NCI-H460 (cell line): ENCODE results near the gene ARSA. TPM values are rescaled to one million over a fixed set of nuclear protein-coding genes. Genes with fewer than 3 reads are reported as not detected.
A peak's percentile ranks its signal among the peaks of the same experiment; 100 is the strongest.
"Not testable (repeated sequence)": the region's sequence is repeated elsewhere in the genome, so short reads cannot be mapped to it uniquely, and the experiment has no call there.

Experiments
- DNase-seq: peaks from one replicate; pipeline ENCODE4 v3.0.0-alpha.2; 2016; ENCODE audit warnings: low read depth; ENCODE audit errors: extremely low read depth
- total RNA-seq: library from RNA; depleted of rRNA; stranded (reverse); fragments of >200 nt; shearing (Covaris generic); gene quantifications from 2 replicates; pipeline ENCODE4 v1.2.3, GENCODE V29; 2014

Gene ARSA
- total RNA-seq, 1 experiment from 2014 or later = 14.0 TPM

DNA sequence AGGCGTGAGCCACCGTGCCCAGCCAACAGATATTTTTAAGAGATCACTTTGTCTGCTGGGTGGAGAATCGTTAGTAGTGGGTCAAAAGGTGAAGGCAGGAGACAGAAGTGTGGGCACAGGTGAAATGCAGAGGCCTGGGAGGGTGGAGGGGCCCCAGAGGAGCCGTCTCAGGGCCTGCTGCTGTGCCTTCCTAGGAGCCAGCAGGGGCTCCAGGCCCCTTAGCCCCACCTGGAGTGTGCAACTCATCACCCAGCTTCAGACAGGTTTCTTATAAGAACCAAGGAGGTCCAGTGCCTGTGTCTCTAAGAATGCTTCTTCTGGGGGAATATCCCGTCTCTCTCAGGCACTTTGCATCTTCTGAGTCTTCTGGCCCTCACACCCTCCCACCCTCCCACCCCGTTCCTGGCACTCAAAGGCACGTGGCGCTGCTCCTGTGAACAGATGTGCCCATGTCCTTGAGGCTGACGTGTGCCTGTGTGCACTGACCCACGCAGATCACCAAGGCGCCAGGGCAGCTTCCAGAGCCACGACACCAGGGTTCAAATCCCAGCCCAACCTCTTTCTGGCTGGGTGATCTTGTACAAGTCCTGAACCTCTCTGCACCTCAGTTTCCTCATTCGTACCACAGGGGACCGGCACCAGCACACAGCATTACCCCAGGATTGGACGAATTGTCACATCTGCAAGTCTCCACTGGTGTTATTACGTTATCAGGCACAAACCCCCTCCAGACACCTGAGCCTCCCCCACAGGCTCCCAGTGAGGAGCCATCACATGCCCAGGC, 3.4 kb downstream of the ARSA start:
- no peak for DNase-seq

DNA sequence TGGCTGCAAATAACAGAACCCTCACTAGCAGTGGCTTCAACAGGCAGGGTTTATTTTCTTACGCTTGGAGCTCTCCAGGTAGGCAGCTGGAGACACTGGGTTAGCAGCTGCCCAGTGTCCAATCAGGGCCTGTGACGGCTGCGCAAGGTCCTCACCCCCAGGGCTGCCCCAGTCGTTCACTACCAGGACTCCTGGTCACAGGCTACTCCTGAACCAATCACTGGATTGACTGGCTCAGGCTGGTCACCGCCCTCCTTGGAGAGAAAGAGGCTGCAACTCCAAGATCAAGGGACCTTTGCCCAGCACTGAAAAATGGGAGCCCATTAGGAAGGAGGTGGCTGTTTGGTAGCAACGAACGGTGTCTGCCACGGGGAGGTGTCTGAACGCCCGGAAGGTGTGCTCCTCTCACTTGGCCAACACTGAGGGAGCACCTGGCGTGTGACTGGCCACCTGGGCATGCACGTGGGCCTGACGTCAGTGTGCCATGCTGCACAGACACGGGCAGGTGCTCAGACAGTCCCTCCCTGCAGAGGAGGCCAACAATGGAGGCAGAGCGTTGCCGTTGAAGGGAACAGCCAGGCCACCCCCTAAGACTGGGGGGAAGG, 5.1 kb downstream of the ARSA start:
- no peak for DNase-seq

DNA sequence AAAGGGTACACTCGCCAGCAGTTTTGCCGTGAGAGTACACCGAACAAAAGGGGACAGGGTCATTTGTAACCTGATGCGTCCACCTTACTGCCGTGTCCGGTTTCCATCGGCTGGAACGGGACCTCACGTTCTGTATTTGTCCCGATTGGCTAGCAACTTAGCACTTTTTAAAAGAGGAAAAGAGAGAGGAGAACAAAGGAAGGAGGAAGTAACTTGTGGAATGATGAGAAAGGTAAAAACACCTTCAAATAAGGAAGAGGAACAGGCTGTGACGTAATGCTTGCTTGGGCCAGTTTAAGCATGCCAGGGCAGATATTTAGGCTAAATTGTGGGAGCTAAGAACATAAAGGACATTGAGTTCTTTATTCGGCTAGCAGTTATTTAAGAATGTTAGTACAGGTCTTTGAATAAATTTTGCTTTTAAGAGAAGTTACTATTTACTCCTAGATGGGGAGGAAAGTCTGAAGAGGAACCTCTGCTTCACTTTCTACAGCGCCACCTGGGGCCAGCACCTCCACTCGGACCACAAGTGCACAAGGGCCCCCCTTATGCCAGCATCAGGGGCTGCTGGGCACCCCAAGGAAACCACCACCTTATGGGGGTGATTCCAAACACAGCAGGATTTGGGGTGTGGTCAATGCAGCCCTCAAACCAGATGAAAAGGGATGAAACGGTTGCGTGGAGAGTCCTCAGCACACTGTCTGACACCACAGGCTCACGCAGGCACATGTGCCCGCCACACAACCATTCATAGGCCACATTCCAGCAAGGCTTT, 5.8 kb downstream of the ARSA start:
- DNase-seq = no peak

DNA sequence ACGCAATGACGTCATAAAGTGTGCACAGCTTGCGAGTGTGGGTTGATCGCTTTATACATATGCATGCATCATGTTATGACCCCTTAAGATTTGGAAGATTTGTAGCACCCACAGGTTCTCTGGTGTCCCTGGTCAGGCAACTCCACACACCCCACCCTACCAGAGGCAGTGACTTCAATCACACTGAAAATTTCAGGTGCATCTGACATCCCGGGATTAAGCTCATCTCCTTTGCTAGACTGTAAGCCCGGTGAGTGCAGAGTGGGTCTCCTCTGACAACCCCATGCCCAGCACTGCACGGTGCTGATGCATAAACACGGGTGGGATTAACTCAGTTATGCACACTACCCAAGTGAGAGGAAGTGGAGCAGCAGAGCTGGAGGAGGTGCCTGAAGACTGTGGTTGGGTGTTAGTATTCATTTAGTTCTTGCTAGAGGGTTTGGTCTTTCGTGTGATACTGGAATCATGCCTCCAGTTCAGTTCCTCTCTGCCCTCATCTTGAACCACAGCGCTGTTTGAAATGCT, 6.5 kb downstream of the ARSA start:
- DNase-seq = no peak

DNA sequence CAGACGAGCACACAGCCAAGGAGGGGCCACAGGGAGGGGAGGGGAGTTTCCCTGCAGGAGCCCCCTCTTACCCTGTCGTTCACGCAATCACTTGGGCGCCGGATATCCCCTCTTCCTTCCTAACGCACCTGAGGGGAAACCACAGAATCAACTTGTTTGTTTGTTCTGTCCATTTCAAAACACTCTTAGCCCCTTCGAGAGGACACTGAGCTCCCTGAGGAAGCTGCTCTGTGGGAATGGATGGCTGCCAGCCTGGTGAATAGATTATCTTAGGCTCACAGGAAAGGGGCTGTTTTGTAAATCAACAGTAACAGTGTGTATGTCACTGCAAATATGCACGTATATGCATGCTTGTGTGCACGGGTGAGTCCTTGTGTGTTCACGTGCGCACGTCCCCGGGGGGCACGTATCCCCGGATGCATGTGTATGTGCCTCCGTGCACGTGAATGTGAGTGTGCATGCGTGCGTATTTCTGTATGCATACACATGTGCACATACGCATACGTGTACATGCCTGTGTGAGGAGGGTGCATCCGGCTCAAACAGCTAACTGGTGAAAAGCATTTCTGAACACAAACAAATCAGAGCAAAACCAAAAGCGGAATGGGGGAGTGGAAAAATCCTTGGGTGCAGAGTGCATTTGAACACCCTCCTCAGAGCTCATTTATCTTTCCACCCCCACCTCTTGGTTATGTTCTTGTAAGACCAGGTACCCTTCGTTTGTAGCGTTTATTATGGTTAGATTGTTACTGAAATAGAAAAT, 7.2 kb downstream of the ARSA start:
- DNase-seq = no peak

DNA sequence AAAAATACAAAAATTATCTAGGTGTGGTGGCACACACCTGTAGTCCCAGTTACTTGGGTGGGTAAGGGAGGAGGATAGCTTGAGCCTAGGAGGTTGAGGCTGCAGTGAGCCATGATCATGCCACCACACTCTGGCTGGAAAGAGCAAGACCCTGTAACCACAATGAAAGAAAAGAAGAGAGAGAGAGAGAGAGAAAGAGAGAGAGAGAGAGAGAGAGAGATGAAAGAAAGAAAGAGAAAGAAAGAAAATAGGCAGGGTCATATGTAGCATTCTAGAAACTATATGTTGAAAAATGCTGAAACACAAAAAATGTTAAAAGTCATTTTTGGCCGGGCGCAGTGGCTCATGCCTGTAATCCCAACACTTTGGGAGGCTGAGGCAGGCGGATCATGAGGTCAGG, 13.7 kb downstream of the ARSA start:
- DNase-seq = not testable (repeated sequence)

DNA sequence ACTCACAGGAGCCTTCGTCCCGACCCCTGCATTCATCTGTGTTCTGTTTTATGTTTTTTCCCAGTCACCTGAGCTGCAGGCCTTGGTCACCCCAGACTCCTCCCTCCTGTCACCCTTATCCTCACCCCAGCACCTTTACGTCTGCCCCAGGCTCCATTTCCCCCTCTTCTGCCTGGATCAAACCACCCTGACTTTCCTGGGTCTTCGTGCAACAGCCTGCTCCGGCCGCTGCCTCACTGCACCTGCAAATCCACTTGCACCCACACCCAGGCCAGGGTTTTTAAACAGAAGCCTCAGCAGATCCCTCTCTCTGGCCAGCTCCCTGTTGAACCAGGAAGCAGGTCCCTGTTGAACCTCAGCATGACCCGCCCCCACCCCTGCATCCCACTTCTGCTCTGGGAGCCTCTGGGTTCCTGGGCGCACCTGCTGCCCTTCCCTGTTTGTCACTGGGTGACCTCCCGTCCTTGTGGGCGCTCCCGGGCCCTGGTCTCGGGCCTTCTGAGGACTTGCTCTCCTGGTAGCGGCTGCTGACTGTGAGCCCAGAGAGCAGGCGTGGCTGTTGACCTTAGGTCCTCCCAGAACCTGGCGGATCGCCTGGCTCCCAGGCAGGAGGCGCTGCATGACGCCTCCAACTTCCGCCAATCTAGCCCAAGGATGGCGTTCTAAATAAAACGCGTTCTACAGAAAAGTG, 14.5 kb downstream of the ARSA start:
- peak; percentile 19 for DNase-seq

DNA sequence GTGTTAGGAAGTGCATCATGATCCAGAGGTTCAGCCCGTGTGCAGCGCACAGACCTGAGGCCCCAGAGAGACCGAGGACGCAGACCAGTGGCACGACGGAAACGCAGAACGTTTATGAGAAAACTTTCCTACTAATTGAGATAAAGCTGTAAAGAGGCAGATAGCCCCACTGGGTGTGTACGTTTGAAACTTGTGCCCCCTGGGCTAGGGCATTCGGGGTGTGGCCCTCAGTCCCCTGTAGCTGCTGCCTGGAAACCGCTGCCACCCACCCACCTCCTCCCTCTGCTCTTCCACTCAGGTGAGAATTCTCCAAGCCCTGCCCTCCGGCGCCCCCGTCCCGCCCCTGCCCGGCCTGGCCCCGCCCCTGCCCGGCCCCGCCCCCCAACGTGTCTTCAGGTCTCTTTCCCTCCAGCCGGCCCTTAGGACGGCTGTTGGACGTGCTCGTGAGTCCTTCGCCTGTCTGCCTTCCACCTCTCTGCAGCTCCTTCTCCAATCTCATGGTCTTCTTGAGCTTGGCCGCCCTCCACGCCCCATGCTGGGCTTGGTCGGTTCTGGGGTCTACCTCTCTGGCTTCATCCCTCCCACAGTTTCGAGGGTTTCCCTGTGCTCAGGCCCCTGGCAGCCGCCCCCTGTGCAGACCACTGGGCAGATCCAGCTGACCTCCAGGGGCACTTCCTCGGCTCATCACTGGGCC, 15.3 kb downstream of the ARSA start:
- DNase-seq = no peak

DNA sequence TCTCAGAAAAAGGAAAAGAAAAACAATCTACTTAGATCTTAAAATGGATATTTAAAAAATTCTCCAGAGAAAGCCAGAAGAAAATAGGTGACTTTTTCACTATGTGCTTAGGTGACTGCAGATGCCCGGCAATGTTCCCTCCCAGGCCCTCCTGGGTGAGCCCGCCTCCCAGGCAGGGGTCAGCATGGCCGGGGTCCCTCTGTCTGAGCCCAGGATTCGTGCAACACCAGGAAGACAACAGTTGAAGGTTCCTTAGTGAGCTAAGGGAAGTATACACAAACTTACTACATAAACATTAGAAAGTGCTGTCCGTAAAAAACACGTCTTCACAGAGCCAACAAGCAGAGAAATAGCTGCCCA, 15.8 kb downstream of the ARSA start:
- DNase-seq = no peak

DNA sequence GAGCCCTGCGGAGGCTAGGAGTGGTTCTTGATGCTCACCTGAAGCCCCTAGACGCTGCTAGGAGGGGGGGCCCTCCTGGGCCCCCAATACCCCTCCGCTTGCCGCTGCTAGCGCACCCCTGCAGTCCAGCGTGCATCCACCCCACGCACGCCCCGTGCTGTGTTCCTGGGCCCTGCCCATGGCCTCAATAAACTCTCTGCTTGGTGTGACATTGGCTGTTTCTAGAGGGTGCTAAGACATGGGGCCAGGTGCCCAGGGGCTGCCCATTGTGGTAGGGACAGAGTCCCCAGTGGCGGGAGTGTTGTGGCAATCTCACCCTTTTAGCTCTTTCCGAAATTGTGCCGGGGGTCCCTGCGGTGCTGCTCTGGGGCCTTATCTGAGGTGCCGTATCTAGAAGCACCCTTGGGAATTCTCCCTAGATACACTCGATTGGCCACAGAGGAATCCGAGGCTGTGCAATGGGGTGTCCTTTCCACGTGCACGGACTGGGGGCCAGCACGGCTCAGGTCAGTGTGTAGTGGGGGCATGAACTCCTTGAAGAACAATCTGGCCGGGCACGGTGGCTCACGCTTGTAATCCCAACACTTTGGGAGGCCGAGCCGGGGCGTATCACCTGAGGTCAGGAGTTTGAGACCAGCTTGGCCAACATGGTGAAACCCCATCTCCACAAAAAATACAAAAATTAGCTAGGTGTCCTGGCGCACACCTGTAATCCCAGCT, 16.5 kb downstream of the ARSA start:
- DNase-seq = no peak

DNA sequence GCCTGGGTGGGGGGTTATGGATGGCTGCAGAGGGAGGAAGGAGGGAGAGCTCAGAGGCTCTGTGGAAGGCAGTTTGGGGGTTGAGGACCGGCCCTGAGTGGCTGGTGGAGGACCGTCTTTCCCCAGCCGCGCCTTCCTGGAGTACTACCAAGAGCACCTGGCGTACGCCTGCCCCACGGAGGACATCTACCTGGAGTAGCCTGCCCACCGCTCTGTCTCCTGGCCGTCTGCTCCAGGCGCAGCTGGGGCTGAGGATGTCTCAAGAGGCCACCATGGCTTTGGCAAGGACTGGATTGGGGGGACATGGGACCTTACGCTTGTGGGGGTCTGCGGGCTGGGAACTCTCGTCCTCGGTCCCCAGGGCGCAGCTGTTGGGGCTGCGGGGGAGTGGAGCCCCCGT, 17.4 kb downstream of the ARSA start:
- no peak for DNase-seq

DNA sequence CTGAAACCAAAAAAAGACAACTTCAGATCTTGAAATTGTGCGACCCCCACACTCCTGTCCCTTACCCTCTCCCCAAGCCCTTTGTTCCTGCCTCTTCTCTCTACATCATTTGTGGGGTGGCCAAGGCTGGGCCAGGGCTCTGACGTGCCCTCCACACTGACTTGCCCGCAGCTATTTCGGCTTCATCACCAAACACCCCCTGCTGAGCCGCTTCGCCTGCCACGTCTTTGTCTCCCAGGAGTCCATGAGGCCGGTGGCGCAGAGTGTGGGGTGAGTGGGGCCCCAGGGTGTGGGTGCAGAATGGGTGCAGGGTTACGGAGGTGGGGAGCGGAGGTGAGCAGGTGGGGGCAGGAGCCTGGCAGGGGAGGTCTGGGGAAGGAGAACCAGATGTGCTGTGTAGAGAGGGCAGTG, 17.9 kb downstream of the ARSA start:
- DNase-seq = no peak

DNA sequence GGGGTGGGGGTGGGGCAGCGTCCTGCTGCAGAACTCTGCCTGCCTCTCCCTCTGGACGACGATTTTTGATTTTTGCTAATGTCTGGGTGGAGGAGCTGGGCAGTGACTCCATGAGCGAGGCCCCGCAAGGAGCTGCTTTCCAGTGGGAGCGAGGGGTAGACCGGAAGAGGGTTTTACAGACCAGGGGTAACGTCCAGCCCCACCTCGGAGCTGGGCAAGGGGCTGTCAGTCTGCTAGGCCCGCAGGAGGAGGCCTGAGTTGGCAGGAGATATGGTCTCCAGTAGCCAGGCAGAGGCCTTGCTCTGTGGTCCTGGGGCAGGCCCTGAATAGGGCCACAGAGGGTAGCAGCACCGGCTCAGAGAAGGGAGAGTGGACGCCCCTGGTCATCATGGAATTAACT, 18.4 kb downstream of the ARSA start:
- no peak for DNase-seq

DNA sequence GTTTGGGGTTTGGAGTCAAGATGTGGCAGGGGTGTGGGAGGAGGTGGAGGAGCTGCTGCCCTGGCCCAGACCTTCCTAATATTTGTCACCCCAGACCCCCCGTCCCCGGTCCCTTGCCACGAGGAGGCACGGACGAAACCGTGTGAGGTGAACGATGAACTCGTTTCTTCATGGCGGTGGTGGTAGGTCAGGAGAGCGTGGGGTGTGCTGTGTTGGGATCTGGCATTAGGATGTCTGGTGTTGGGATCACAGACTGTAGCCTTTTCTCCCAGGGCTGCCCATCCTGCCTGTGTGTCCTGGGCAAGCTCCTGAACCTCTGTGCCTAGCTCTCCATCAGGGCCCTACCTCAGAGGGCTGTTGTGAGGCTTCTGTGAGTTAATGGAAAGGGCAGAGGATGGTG, 19.0 kb downstream of the ARSA start:
- DNase-seq = no peak

DNA sequence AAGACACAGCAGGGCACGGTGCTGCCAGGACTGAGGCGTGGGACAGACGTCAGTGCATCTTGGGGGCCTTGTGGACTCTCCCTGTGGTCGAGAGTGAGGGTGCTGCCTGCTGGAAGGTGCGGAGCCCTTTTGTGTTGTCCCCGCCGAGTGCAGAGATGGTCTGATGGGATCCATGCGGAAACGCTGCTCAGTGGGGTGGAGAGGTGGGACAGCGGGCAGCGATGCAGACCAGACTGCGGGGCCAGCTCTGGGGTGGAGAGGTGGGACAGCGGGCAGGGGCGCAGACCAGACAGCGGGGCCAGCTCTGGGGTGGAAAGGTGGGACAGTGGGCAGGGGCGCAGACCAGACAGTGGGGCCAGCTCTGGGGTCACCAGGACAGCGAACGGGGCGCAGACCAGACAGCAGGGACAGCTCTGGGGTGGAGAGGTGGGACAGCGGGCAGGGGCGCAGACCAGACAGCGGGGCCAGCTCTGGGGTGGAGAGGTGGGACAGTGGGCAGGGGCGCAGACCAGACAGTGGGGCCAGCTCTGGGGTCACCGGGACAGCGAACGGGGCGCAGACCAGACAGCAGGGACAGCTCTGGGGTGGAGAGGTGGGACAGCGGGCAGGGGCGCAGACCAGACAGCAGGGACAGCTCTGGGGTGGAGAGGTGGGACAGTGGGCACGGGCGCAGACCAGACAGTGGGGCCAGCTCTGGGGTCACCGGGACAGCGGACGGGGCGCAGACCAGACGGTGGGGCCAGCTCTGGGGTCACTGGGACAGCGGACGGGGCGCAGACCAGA, 19.7 kb downstream of the ARSA start:
- not testable (repeated sequence) for DNase-seq

DNA sequence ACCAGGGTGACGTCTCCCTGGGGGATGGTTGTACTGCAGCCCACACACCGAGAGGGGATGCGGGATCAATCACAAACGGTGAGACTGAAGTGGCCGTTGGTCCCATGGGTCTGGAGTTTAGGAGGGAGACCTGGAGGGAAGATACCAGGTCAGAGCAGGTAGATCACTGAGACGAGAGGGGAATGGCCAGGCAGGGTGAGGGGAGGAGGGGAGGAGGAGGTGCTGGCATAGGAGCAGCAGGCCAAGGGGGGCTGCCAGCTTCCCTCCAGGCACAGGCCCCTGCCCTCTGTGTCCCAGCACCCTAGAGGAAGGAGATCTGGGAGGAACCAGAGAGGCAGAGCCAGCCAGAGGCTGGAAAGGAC, 20.3 kb downstream of the ARSA start:
- no peak for DNase-seq

DNA sequence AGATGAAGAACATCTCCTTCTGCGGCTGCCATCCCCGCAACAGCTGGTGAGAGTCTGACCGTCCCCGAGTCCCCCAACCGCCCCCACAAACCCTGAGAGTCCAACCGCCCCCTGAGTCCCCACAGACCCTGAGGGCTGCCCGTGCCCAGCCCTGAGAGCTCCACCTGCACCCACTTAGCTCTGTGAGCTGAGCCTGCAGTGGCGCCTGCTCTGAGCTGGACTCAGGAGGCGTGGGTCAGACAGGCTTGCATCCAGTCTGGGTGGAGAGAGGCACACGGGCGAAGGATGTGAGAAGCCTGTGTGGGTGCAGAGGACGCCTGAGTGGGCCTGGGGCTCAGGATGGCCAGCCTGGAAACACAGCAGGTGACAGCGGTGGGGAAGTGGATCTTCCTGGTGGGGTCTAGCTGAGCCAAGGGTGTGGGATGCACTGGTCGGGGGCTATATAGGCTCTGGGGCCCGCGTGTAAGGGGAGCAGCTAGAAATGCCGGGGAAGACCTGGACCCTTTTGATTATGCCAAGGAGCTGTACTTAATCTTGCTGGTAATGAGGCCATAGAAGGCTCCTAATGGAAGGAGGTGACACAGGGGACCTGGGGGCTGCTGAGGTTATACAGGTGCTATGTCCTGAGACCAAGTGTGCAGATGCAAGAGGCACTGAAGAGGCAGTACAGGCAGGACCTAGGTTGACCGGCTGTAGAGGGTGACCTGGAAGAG, 20.9 kb downstream of the ARSA start:
- no peak for DNase-seq
